KMS-11 (cell line): Measurements from ENCODE around the gene CHMP1B.

ENCODE experiments used
- H2AFZ ChIP-seq: fragments of 200-600 bp; sonication (generic); 2 replicates; pipeline ENCODE4 v1.6.1; 2016; ENCODE audit warnings: antibody characterized with exemption, mixed run types, low read depth
- H3K27ac ChIP-seq: fragments of 200-600 bp; sonication (generic); 2 replicates; pipeline ENCODE4 v1.6.1; 2016; ENCODE audit warnings: mild to moderate bottlenecking, mixed run types
- H3K27me3 ChIP-seq: fragments of 200-600 bp; sonication (generic); 2 replicates; pipeline ENCODE4 v1.6.1; 2017; ENCODE audit warnings: mild to moderate bottlenecking, low read depth, mixed run types, moderate library complexity; ENCODE audit not compliant: insufficient read depth
- H3K36me3 ChIP-seq: fragments of 200-600 bp; sonication (generic); 2 replicates; pipeline ENCODE4 v1.6.1; 2017; ENCODE audit warnings: mild to moderate bottlenecking, mixed run types; ENCODE audit not compliant: insufficient read depth
- H3K4me1 ChIP-seq: fragments of 200-600 bp; sonication (generic); 2 replicates; pipeline ENCODE4 v1.6.1; 2016; ENCODE audit warnings: mild to moderate bottlenecking, low read depth, mixed run types; ENCODE audit not compliant: poor library complexity, severe bottlenecking
- H3K4me2 ChIP-seq: fragments of 200-600 bp; sonication (generic); 2 replicates; pipeline ENCODE4 v1.7.0; 2016; ENCODE audit warnings: mild to moderate bottlenecking, mixed run types
- H3K4me3 ChIP-seq: fragments of 200-600 bp; sonication (generic); IDR thresholded peaks from 2 replicates; pipeline ENCODE4 v1.6.1; 2017; ENCODE audit warnings: low read depth, low read length, mixed read lengths; ENCODE audit not compliant: insufficient read depth
- H3K79me2 ChIP-seq: fragments of 200-600 bp; sonication (generic); 2 replicates; pipeline ENCODE4 v1.6.1; 2016; ENCODE audit warnings: low read depth, mixed run types; ENCODE audit not compliant: insufficient read depth
- H3K9ac ChIP-seq: fragments of 200-600 bp; sonication (generic); 2 replicates; pipeline ENCODE4 v1.6.1; 2016; ENCODE audit warnings: mild to moderate bottlenecking, mixed run types
- H4K20me1 ChIP-seq: fragments of 200-600 bp; sonication (generic); 2 replicates; pipeline ENCODE4 v1.6.1; 2016; ENCODE audit warnings: mild to moderate bottlenecking, mixed run types; ENCODE audit not compliant: insufficient read depth
- CTCF ChIP-seq: fragments of 200-600 bp; sonication (generic); conservative IDR thresholded peaks from 2 replicates; pipeline ENCODE4 v1.6.1; 2017; ENCODE audit warnings: low read depth, mild to moderate bottlenecking, antibody characterized with exemption, low read length, moderate library complexity, mixed read lengths

Gene CHMP1B

GRCh38 chr18:11859903-11860407 lies 8.7 kb downstream of the CHMP1B start:
- Histone ChIP-seq H3K9ac (no peak overlapping the region), H4K20me1 (no peaks in the 10 kb centered on the region), H3K4me2 (no peak overlapping the region), H3K27ac (no peak overlapping the region), H3K79me2 (no peaks in the 10 kb centered on the region), H3K4me1 (no peaks in the 10 kb centered on the region), H2AFZ (no peak overlapping the region), H3K4me3 (no peak overlapping the region), H3K27me3 (no peaks in the 10 kb centered on the region), H3K36me3 (no peaks in the 10 kb centered on the region)
- no peak for TF ChIP-seq CTCF

DNA sequence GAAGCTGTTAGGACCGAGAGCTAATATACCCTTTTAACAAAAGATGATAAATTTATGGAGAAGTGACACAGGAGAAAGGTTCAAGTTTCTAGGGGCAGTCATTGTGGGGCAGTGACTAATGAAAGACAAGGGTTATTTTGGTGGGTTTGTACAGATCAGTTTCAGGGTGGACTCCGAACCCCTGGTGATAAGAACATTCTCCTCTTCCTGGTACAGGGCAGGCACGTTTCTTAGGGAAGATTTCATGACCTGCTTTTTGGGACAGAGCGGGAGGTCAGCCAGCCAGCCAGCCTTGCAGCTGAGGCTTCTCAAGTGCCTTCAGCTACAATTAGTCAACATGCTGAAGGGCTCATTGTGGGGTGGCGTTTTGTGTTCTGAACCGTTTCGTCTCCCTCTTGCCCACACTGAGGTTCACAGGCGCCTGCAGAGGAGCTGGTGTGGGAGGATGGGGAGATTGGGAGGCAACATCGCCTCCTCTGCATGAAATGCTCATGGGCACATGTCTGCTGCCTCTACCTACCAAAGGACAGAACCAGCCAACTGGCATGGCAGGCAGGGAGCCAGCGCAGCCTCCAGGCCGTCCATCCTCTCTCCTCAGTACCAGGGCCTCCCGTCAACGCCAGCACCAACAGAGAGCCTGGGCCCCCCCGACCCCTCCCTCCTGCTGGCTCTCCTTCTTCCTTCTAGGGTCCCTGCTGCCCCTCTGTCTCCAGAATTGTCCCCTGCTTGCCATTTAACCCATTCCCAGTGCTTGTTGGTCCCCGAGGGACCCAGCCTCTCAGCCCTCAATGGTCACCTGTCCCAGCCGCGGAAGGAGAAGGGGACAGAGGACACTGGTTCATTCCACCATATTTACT lies 9.6 kb downstream of the CHMP1B start:
- Histone ChIP-seq H3K4me1 (no peaks in the 10 kb centered on the region), H3K27me3 (no peaks in the 10 kb centered on the region), H3K4me2 (no peak overlapping the region), H3K79me2 (no peaks in the 10 kb centered on the region), H3K27ac (no peak overlapping the region), H3K36me3 (no peaks in the 10 kb centered on the region), H3K4me3 (no peak overlapping the region), H4K20me1 (no peaks in the 10 kb centered on the region), H3K9ac (no peak overlapping the region), H2AFZ (no peak overlapping the region)
- no peak for TF ChIP-seq CTCF

GRCh38 chr18:11861583-11862288 lies 10.5 kb downstream of the CHMP1B start:
- no peaks in the 10 kb centered on the region for H3K27me3 ChIP-seq
- H3K36me3 ChIP-seq = no peaks in the 10 kb centered on the region
- H3K9ac ChIP-seq = no peak overlapping the region
- no peak overlapping the region for H3K4me3 ChIP-seq
- H3K4me2 ChIP-seq = no peak overlapping the region
- no peaks in the 10 kb centered on the region for H3K79me2 ChIP-seq
- no peaks in the 10 kb centered on the region for H4K20me1 ChIP-seq
- no peak overlapping the region for H3K27ac ChIP-seq
- no peak overlapping the region for H2AFZ ChIP-seq
- no peak for TF ChIP-seq CTCF
- no peaks in the 10 kb centered on the region for H3K4me1 ChIP-seq

GRCh38 chr18:11862468-11863137 lies 11.4 kb downstream of the CHMP1B start:
- Histone ChIP-seq H3K9ac (no peak overlapping the region), H2AFZ (no peak overlapping the region), H3K27me3 (no peaks in the 10 kb centered on the region), H3K27ac (no peak overlapping the region), H3K4me3 (no peak overlapping the region), H3K4me2 (no peak overlapping the region), H3K36me3 (no peaks in the 10 kb centered on the region), H3K4me1 (no peaks in the 10 kb centered on the region), H3K79me2 (no peaks in the 10 kb centered on the region), H4K20me1 (no peaks in the 10 kb centered on the region)
- TF ChIP-seq CTCF = no peak
